Fibroblast of the aortic adventitia (primary cell): Measurements from ENCODE around the gene SFXN3. TPM values are rescaled to one million over a fixed set of nuclear protein-coding genes. Genes with fewer than 3 reads are reported as not detected.

Source experiments
- DNase-seq: peaks from one replicate; pipeline ENCODE4 v3.0.0-alpha.2; 2010; ENCODE audit warnings: low read depth
- H3K4me3 ChIP-seq: 2 replicates; pipeline ENCODE4 v1.5.1; 2011; ENCODE audit warnings: low read depth, mild to moderate bottlenecking, control low read depth, low read length, moderate library complexity
- CTCF ChIP-seq: IDR thresholded peaks from 2 replicates; pipeline ENCODE4 v1.5.1; 2011; ENCODE audit warnings: mild to moderate bottlenecking, low read length, control low read depth, inconsistent platforms; ENCODE audit not compliant: insufficient read depth
- total RNA-seq: library from RNA; depleted of rRNA; stranded (reverse); fragments of >200 nt; gene quantifications from 2 replicates; pipeline ENCODE4 v1.2.3, GENCODE V29; 2012; ENCODE audit warnings: low replicate concordance

Gene SFXN3
- total RNA-seq, 1 donor, result 83.2 TPM

- TF ChIP-seq CTCF, result no peak
- H3K4me3 ChIP-seq, result peak overlapping the region; percentile 68
- DNase-seq, result no peak
Observed at GRCh38 chr10:101042118-101042517, 11.1 kb downstream of the SFXN3 start.

- DNase-seq, result peak; percentile 96
- peak overlapping the region; percentile 68 for H3K4me3 ChIP-seq
- TF ChIP-seq CTCF, result no peak
Observed at GRCh38 chr10:101042667-101043362, 11.8 kb downstream of the SFXN3 start.

- TF ChIP-seq CTCF, result no peak
- peak overlapping the region; percentile 68 for H3K4me3 ChIP-seq
- DNase-seq, result no peak
Observed at GRCh38 chr10:101043363-101043707, 12.3 kb downstream of the SFXN3 start.

- TF ChIP-seq CTCF, result no peak
- no peak for DNase-seq
- H3K4me3 ChIP-seq, result no peak overlapping the region
Observed at GRCh38 chr10:101044117-101044516, 13.1 kb downstream of the SFXN3 start.

GRCh38 chr10:101046332-101047238 is 15.6 kb downstream of the SFXN3 start:
- no peak for TF ChIP-seq CTCF
- no peak overlapping the region for H3K4me3 ChIP-seq
- no peak for DNase-seq

- DNase-seq, result no peak
- no peak overlapping the region for H3K4me3 ChIP-seq
- no peak for TF ChIP-seq CTCF
Observed at GRCh38 chr10:101047268-101047667, 16.2 kb downstream of the SFXN3 start.
